Fibroblast of skin of scalp (primary cell): ENCODE results near the gene PLXNA2.

Source experiments
- DNase-seq: peaks from one replicate; pipeline ENCODE4 v3.0.0-alpha.2; 2013

Gene PLXNA2

DNA sequence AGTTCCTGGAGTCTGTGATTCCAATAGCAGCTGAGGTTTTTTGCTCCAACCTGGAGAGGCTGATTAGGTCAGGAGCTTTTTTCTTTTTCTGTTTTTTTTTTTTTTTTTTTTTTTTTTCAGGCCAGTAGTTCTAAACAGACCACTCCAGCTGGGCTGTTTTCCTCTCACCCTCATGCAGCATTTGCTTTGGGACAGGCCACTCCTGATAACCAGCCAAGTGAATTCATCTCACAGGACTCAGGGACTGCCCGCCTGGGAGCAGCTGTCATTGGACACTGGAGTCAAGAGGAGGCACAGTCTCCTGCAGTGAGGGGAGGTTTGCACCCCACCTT, 22.9 kb downstream of the PLXNA2 start:
- DNase-seq: no peak

DNA sequence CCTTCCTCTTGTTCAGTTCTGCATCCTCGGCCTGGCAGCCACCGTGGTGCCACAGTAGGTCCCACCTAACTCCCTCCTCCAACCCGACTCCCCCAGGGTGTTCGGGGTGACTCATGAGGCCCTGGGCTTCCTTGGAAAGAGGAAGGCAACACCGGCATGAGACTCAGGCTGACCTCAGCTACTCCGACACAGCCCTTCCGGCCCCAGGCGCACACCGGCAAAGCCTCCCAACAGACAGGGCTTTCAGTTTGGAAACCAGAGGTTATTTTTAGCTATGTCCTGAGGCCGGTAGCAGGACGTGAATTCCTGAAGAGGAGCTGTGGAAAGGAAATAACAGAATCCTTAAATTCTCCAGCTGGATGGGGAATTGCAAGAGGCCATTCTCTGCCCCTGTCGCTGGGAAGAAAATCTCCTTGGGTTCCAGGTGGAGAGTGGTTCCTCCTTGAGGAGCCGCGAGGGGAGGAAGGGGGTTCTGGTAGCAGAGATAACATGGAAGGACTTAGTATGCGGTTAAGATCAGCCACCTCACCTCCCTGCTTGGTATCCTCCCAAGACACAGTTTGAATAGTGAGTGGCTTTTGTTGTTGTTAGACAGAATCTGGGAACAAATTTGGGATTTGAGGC, 24.4 kb downstream of the PLXNA2 start:
- peak; percentile 58 for DNase-seq

DNA sequence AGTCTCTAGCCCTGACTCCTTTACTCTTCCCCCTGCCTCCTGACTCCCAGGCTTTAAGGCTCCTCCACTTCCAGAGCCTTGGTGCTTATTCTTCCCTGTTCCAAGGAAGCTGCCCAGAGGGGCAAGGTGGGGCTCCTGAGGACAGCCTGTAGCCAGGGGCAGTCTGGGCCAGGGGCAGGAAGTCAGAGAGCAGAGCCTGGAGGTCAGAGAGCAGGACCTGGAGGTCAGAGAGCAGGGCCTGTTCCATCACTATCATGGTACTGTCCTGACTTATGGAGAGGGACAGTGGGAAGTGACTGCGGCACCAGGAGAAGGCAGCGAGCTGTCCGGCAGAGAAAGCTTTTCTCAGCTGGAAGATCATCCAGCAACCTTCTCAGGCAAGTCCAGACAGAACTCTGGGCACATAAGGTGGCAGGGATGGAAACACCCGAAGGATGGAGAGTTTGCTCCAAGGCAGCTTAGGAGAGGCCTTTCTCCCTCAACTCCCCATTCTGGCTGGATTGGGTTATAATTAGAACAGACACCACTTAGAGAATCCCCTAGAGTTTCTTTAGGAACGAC, 25.0 kb downstream of the PLXNA2 start:
- DNase-seq: no peak

DNA sequence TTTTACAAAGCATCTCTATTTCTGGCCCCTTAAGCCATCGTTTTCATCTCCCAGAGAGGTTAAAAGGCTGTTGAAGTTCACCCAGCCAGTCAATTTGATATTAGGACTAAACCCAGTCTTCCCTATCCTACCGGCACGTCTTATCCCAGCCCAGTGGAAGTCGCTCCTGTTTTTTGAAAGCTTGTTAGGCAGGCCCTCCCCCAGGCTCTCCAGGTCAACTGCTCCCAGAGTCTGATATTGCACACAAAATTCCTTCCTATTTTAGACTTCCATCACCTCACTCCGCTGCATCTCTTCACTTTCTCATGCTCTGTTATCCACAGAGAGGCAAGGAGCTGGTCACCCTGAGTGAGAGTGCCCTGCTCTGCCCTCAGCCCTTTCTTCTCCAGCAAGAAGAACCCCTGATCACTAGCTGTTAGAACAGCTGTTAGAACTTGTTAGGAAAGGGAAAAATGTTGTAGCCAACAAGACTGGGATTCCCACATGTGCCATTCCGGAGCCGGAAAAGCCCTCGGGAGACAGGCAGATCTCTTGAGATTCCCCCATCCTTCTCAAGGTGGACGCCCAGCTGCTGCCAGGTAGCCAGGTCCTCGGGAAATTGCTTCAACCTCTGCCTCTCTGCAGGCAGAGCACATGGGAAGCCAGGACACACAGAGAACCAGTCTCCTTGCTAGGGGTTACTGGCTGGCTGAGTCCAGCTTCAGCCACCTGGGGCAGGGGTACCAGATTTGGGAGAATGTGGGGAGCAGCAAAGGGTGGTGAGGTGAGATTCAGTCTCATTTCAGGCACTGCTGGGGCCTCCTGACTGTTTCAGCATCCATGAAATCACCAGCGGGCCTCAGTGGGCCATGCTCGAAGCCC, 25.7 kb downstream of the PLXNA2 start:
- no peak for DNase-seq

DNA sequence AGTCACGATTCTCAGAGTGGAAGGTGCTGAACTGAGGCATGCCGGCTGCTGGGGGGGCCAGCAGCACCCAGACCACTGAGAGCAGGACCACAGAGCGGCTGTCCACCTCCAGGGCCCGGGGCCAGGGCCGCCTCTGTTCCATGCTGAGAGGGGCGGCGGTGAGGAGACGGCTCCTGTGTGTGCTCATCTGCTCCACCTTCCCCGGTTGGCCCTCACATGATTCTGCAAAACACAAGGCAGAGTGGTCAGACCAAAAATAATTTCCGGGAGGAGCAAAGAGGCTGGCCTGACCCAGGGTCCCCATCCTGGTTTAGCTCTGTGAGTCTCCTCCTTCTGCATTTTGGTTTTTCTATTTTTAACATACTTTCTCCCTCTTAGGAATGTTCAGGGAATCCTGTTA, 26.4 kb downstream of the PLXNA2 start:
- DNase-seq: no peak

DNA sequence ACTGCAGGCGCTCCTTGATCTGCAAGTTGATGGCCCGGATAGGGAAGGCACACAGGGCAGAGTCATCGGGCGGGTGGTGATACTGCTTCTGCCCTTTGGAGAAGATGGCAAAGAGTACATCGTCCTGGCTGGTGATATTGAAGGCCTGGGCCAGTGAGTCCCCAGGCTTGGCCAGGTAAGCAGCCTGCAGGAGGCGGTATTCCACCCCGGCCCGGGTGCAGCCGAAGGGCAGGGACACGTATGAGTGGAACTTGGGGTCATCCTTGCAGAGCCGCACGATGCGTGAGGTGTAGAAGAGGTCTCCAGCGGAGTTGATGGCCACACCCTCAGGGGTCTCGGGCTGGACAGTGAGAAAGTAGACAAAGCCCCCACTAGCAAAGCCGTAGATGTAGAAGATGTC, 27.4 kb downstream of the PLXNA2 start:
- DNase-seq: no peak

DNA sequence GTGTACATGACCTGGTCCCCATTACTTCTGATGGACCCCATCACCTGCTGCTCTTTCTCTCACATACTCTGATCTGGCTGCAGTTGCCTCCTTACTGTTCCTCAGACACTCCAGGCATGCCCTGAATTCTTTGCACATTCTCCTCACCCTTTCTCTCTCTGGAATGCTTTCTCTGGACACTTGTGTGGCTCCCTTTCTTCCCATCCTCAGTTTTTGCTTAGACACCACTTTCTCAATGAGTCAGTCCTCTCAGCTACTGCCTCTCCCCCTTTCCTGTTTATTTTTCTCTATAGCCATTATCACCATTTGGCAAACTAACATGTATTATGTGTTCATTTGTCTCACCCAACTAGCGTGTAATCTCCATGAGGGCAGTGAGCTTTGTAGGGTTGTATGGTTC, 28.1 kb downstream of the PLXNA2 start:
- DNase-seq: peak; percentile 85

DNA sequence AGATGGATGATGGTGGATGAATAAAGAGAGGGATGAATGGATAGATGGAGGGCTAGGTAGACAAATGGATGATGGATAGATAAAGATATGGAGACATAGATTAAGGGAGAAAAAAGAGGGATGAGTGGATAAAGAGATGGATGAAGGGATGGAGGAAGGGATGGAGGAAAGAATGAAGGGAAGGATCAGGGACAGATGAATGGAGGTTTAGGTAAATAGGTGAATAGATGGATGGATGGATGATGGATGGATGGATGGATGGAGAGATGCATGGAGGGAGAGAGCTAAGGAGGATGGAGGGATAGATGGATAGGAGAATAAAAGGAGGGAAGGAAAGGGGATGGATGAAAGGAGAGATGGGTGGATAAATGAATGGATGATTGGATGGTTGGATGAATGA, 28.8 kb downstream of the PLXNA2 start:
- no peak for DNase-seq

DNA sequence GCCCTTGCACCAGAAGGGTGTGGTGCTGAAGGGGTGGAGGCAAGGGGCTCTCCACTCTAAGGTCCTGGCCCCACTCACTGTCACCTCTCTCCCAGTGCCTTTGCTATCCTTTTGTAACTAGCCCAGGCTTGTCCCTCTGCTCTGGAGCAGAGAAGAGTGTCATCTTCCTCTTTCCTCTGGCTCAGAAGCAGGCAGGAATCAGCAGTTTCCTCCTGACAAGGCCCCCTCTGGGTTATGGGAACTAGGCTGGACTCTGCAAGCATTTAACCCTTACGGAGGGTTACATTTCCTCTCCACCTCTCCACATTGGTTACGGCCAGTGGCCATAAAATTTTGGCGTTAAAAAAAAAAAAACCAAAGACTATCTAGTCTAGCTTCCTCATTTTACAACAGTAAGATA, 30.4 kb downstream of the PLXNA2 start:
- no peak for DNase-seq

DNA sequence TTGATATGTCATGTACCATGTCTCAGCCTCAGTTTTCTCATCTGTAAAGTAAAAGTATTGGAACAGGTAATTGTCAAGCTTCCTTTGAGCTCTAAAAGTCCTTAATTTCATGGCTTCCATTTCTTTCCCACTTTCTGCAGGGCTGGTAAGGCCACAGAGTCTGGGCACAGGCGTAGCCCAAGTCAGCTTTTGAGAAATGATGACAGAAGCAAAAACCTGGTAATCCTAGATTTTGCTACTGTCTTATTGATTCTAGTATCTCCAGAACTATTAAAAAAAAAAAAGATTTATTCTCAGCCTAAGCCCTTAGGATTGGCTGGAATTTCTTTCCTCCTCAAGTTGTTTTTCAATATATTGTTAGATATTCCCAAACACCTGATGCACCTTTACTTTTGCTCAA, 31.3 kb downstream of the PLXNA2 start:
- no peak for DNase-seq

DNA sequence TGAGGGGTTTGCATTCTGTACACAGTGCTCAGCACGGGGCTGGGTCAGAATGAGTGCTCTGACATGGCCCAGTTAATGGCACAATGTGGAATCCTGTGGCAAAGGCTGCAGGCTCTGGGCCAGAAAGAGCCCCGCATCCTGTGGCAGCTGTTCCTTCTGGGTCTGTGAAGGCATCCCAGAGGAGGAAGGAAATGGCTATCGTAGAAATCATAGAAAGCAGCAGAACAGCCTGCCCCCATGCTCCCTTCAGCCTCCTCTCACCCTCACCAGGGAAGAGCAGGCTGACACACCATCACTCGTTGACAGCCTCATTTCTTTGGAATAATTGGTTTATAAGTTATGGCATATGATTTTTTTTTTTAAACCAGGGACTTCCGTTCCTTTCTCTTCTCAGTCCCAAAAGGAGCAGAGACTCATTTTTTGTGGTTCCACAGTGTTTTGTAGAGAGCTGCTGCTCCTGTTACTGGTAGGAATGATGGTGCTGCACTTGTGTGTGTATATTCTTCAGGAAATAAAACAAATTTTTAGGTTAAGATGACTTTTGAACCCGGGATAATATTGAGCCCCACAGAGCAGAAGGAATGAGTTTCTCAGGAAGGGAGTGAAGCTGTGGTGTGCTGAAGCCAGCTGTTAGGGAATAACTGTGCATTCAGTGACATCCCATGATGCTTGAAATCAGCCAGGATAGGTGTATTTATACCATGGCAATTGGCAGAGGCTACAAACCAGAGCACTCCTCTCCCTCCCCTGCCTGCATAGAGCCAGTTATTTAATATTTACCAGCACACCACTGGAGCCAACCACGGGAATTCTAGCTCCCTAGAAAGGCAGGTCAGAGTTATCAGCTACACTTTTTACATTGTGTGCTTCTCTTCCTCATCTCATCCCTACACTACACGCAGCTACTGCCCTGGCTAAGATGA, 32.0 kb downstream of the PLXNA2 start:
- peak; percentile 61 for DNase-seq

DNA sequence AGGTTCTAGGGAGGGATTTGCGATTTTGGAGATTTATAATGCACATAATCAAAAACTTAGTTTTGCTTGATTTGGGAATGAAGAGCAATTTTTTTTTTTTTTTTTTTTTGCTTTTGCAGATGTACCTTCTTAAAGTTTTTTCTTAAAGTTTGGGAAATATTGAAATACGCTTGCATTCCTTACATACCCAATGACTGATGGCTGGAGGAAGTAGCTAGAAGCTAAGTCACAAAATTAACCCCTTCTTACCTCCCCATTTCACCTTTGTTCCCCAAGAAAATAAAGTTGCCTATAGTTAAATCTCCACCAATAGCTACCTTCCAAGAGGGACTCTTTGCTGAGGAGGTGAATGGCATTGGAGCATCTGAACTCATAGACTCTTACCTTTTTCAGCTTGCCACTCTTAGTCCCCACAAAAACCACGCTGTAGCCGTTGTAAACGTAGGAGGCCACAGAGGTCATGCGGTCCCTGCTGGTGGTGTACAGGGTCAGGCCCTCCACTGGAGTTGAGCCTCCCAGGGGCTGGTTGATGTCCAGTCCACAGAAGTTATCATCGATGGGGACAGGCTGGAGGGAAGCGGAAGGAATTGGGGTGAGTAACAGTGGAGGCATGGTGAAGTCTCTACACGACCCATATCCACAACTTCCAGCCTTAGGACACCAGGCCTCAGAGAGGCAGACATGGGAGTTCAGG, 34.1 kb downstream of the PLXNA2 start:
- DNase-seq: no peak

DNA sequence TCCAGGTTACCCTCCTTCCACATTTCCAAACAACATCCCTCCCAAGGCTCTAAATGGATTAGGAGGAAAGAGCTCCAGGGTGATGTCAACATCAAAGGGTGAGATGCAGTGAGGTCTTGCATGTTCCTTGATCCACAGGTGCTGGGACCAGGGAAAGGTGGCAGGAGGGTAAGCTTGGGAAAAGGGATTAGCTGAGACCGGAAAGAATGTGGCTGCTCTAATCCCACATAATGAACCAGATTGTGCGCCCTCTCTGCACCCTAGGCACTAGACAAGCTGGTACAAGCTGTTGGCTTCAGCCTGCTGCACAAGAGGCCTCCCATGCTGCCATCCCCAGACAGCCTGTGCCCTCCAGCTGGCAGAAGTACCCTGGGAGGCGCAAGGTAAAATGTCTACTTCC, 34.9 kb downstream of the PLXNA2 start:
- DNase-seq: no peak

DNA sequence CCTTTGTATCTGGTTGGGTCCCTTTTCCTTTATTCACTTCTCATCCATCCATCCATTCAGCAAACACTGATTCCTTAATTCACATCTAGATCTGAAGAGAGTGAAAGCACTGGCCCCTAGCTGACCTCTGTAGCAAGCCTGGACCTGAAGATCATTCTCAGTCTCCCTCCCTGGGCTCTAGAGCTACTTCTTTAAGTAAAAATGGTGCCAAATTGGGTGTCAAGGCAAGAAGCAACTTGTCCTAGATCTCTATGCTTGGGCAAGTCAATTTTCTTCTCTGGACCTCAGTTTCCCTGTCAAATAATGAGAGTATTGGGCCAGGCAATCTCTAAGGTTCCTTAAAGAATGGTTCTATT, 36.1 kb downstream of the PLXNA2 start:
- DNase-seq: no peak

DNA sequence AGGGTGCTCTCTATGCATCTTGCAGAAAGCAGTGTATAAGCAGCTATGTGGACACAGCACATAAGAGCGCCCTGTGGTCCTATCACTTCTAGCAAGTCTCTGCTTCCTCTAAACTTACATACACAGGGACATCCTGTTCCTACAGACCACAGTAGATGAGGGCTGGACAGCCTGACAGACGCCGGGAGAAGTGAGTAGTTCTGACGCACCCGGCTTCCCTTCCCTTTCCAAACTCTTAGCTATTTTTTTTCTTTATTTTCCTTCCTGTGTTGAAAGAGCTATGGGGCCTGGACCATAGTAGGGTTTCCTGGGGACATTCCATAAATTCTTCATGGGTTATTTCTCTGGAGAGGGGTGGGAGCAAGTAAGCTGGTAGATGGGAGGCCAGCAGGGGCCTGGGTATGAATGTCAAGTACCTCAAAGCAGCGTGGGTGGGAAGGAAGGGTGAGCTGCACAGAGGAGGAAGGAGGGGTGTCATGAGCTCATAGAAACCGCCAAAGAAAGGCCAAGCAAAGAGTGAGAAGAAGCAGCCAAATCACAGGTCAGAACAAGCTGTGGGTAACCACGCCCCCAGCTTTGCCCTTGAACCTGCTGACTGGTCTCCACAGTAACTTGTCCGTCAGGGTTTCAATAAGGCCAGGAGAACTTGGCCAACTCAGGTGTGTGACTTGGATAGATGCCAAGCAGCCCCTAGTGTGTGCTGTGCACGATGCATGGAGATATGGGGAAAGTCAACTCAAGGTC, 36.6 kb downstream of the PLXNA2 start:
- DNase-seq: peak; percentile 94

DNA sequence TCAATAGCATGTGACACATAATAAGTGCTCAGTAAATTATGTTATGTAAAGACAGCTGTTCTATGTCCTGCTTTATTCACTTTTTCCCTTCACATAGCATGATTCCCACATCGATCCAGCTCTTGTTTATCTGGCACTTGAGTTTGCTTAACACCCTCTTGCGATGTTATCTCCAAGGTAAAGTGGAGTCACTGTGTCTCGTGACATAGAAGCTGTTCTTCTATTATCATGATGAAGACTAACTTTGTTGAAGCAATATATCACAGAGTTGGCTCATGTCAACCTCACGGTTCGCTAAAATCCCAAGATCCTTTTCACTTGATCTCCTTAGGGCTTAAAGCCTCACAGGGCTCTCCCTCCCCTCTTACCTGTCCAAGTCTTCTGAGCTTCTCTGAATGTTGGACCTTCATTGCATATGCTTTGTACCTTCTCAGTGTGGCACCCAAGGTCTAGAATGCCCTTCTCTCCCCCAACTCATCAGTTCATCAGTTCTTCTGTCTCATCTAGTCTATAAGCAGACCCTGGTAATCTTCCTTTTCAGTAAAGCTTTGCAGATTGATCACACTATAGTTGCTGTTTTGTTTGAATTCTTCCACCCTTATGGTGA, 38.0 kb downstream of the PLXNA2 start:
- no peak for DNase-seq

DNA sequence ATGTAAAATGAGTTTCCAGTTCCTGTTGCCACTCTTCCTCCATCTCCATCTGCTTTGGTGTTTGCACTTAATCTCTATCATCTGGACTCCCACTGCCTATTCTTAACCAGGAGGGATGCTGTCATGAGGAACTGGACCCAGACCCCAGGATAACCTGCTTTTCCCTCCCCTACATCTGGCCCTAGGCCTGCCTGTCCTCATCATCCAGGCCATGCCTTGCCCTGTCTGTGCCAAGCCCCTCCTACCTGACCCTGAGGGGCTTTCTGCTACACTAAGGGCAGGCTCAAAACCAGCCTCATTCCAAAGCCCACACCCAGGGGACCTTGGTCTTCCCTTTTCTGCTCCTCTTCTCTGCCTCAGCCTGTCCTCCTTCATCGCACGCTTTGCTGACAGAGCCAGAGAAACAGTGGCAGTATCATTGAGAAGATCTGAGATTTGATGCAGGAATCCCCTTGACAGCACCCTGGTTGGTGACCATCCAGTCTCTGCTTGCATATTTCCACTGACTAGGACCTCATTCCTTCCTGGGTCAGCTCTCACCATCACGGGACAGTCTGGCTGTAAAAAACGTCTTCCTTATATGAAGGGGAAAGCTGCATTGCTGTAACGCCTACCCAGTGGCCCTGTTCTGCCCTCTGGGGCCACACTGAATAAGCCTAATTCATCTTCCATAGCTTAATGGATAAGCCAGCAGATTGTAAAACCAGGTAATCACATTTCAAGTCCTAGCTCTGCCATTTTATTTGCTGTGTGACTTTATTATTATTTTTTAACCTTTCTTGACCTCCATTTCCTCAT, 38.8 kb downstream of the PLXNA2 start:
- no peak for DNase-seq

DNA sequence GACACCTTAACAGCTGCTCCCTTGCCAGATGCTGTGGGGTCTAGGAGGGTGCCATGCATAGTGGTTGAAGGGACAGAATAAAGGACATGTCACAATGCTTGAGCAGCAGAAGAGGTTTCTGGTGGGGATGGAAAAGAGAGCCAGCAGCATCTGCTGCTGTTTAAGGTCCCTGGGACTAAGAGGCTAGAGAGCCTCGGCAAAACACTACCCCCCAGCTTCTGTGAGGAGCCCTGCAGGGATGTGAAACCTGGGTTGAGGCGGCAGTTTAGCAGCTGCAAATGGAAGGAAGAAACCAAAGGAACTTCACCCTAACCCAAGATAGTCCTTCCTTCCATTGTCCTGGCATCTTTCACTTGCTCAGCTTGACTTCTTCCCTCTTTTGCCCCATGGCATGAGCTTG, 39.4 kb downstream of the PLXNA2 start:
- DNase-seq: no peak

DNA sequence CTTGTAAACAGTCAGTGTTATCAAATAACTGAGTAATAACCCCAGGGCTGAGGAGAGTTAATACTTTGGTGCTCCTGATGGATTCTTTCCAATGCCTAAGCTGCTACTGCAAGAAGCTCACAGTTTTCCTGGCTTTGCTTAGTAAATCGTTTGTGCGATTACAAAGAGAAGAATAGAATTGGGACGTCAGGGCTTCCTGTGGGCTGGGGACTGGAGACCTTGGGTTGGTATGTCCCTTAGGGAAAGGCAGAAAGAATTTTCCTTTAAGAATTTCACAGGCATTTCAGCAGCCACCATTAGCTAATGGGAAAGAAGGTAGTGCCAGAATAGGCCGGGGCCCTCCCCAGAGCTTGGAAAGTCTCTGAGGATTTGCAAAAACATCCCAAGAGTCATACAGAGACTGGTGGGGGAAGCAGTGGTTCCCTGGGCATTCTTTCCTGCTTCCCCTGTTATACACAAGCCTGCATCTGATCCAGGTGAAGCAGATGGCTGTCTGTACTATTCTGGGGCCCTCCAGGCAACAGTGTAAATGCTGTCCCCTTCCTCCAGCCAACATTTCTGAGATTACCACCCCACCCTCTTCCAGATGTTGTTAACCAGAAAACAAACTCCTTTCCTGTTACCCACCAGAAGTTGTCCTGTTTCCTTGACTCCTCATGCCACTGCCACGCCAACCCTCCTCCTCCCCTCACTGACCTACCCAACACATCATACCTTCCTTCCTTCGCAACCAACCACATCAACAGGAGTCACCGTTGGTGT, 40.2 kb downstream of the PLXNA2 start:
- DNase-seq: peak; percentile 81
